Dendritic cell treated with granulocyte-macrophage colony-stimulating factor and Interleukin-4, amounts not matched to agents 40 ng/mL and 50 ng/mL, for 4 days (primary cell): ENCODE data around the gene UTS2R.

Experiments
- H3K27ac Mint-ChIP-seq: one replicate; pipeline ENCODE4 v1.8.0; 2022; ENCODE audit warnings: mild to moderate bottlenecking, mixed read lengths
- H3K27me3 Mint-ChIP-seq: one replicate; pipeline ENCODE4 v1.8.0; 2022; ENCODE audit warnings: mild to moderate bottlenecking, mixed read lengths
- H3K36me3 Mint-ChIP-seq: one replicate; pipeline ENCODE4 v1.8.0; 2022; ENCODE audit warnings: low read depth, mixed read lengths
- H3K4me1 Mint-ChIP-seq: one replicate; pipeline ENCODE4 v1.8.0; 2022; ENCODE audit warnings: low read depth, mixed read lengths
- H3K4me3 Mint-ChIP-seq: one replicate; pipeline ENCODE4 v1.8.0; 2022; ENCODE audit warnings: mild to moderate bottlenecking, moderate library complexity, mixed read lengths
- H3K9me3 Mint-ChIP-seq: one replicate; pipeline ENCODE4 v1.8.0; 2022; ENCODE audit warnings: mixed read lengths
- intact Hi-C: fragments of 100-400 bp; cut with micrococcal nuclease; formaldehyde crosslinking; loops from one replicate; pipeline ENCODE4 v1.15.0; 2022

Gene UTS2R

GRCh38 chr17:82415786-82416185 lies 44.2 kb downstream of the UTS2R start:
- H3K9me3 Mint-ChIP-seq = no peaks in the 10 kb centered on the region
- intact Hi-C loops = loop anchor here (5.0 kb wide), 1 partner anchor 37 kb away; the partner anchor contains the start of gene CYBC1

GRCh38 chr17:82416264-82416663 lies 44.7 kb downstream of the UTS2R start:
- no peaks in the 10 kb centered on the region for H3K27me3 Mint-ChIP-seq
- H3K9me3 Mint-ChIP-seq = no peaks in the 10 kb centered on the region
- H3K4me3 Mint-ChIP-seq = no peak overlapping the region
- intact Hi-C loops = loop anchor here (5.0 kb wide), 1 partner anchor 36 kb away; the partner anchor contains the start of gene CYBC1
- peaks cover 58% of the 10 kb centered on the region for H3K36me3 Mint-ChIP-seq
- peaks cover 24% of the 10 kb centered on the region for H3K4me1 Mint-ChIP-seq
- H3K27ac Mint-ChIP-seq = no peak overlapping the region

More at GRCh38 chr17:82415786-82416185, 44.2 kb downstream of the UTS2R start:
- H3K27ac Mint-ChIP-seq = no peak overlapping the region
- H3K27me3 Mint-ChIP-seq = no peaks in the 10 kb centered on the region
- H3K4me1 Mint-ChIP-seq = peaks cover 24% of the 10 kb centered on the region
- no peak overlapping the region for H3K4me3 Mint-ChIP-seq
- peaks cover 56% of the 10 kb centered on the region for H3K36me3 Mint-ChIP-seq

DNA sequence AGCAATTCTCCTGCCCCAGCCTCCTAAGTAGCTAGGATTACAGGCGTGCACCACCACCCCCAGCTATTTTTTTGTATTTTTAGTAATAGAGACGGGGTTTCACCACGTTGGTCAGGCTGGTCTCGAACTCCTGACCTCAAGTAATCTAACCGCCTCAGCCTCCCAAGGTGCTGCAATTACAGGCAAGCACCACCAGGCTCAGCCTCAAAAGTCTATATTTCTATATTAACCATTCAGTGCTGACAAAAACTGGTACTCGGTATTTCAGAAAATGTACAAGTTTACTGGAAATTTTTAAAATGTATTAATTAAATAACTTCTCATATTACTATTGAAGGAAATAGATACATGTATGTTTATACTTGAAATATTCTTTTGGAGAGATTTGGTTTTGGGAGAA lies 45.2 kb downstream of the UTS2R start:
- intact Hi-C loops = loop anchor here (5.0 kb wide), 1 partner anchor 36 kb away; the partner anchor contains the start of gene CYBC1
- no peak overlapping the region for H3K27ac Mint-ChIP-seq
- no peaks in the 10 kb centered on the region for H3K9me3 Mint-ChIP-seq
- peaks cover 59% of the 10 kb centered on the region for H3K36me3 Mint-ChIP-seq
- H3K4me3 Mint-ChIP-seq = no peak overlapping the region
- H3K27me3 Mint-ChIP-seq = no peaks in the 10 kb centered on the region
- peaks cover 24% of the 10 kb centered on the region for H3K4me1 Mint-ChIP-seq

DNA sequence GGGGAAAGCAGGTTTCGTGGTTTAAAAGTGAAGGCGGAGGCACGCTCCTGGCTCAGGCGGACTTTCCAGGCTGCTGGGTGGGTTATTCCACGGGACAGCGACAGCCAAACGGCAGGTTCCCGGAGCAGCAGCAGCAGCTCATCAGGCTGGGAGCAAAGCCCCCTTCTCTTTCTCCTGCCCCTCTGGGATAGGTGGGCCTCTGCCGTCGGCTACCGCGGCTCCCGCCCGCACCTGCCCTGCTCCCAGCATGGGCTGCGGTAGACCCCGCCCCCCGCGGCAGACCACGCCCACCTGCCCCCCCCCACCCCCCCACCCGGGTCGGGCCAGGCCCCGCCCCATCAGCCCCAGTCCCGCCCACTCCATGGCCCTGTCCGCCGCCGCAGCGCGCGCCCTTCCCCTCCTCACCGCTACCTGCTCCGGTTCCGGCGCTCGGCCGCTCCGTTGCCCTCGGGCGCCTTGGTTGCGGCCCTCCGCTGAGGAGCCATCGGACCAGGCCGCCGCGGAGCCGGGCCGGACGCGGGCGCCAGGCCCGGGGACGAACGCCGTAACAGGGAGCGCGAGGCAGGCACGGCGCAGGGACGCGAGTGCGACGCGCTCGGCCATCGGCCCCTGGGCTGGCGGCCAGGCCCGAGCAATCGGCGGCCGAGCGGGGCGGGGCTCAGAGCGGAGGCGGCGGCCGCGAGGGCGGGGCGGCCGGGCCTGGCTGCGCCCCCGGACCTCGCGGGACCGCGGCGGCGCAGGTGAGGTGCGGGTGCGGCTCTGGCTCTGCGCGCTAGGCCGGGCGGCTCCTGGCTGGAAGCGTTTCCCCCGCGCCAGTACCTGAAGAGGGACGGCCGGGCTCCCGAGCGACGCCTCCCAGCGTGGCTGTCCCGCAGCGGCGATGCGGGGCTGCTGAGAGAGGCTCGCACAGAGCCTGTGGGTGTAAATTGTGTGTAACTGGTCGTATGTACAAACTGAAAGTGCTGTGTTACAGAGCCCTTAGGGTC lies 46.7 kb downstream of the UTS2R start, which contains the start of the genes HEXD and OGFOD3:
HEXD (plus strand) TSS at position 347 of the 986 bp plus-strand sequence. CDS start 1,453 bp downstream, outside the sequence.
OGFOD3 (minus strand) TSS at position 586 of the 986 bp plus-strand sequence; CDS start at position 485, 101 bp downstream.
- peak within 1 kb of the TSS; percentile 72 for H3K27ac Mint-ChIP-seq
- intact Hi-C loops = loop anchor here (5.0 kb wide), 1 partner anchor 34 kb away; the partner anchor contains the start of gene CYBC1
- H3K9me3 Mint-ChIP-seq = peaks cover 11% of the 10 kb centered on the region
- H3K4me3 Mint-ChIP-seq = peak within 1 kb of the TSS; percentile 76
- peaks cover 24% of the 10 kb centered on the region for H3K4me1 Mint-ChIP-seq
- H3K27me3 Mint-ChIP-seq = no peaks in the 10 kb centered on the region
- H3K36me3 Mint-ChIP-seq = peaks cover 61% of the 10 kb centered on the region

- Mint-ChIP-seq H3K9me3 (peaks cover 13% of the 10 kb centered on the region), H3K4me1 (peaks cover 32% of the 10 kb centered on the region), H3K36me3 (peaks cover 61% of the 10 kb centered on the region), H3K4me3 (peak overlapping the region; percentile 76), H3K27me3 (no peaks in the 10 kb centered on the region), H3K27ac (peak overlapping the region; percentile 72)
- intact Hi-C loops = loop anchor here (5.0 kb wide), 1 partner anchor 33 kb away; the partner anchor contains the start of gene CYBC1
Observed at GRCh38 chr17:82419540-82419939, 48.0 kb downstream of the UTS2R start.

DNA sequence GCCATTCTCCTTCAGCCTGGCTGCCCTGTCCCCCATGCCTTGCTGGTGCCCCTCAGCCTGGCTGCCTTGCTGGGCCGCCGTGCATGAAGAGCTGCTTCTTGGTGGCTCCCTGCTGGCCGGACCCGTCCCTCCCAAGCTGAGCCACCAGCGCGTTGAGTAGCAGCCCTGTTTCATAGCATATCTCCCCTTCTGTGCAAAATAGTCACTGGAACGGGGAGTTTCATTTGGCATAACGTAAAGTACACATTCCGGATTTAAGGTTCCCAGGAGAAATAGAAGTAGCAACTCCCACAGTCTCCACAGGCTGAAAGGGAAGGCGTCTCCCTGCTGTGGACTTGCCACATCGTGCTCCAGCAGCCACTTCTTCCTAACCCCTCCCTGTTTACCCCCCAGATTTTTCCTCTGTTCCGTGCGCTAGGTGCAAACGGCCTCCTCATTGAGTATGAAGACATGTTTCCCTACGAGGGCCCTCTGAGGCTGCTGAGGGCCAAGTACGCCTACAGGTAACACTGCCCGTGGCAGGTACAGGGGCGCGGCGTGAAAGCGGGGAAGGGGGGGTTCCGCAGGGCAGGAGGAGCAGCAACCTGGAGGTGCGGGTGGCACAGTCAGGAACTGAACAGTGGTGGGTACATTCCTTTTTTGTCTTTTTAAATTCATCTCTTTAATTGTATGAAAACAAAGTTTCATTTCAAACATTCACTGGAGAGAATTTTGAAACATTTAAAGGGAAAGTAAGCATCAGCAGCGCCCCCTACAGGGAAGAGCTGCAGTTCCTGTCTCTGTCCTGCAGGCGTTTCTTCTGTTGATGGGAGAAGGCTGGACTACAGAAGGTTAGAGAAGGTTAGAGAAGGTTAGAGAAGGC lies 52.7 kb downstream of the UTS2R start:
- Mint-ChIP-seq H3K4me1 (peaks cover 32% of the 10 kb centered on the region), H3K27ac (peak overlapping the region; percentile 13), H3K4me3 (no peak overlapping the region), H3K9me3 (peaks cover 13% of the 10 kb centered on the region), H3K27me3 (no peaks in the 10 kb centered on the region), H3K36me3 (peaks cover 77% of the 10 kb centered on the region)
- intact Hi-C loops = no loop called here

DNA sequence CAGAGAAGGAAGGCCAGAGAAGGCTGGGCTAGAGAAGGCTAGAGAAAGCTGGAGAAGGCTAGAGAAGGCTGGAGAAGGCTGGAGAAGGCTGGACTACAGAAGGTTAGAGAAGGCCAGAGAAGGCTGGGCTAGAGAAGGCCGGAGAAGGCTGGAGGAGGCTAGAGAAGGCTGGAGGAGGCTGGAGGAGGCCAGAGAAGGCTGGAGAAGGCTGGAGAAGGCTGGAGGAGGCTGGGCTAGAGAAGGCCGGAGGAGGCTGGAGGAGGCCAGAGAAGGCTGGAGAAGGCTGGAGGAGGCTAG lies 53.2 kb downstream of the UTS2R start:
- no peaks in the 10 kb centered on the region for H3K27me3 Mint-ChIP-seq
- intact Hi-C loops = no loop called here
- peaks cover 36% of the 10 kb centered on the region for H3K4me1 Mint-ChIP-seq
- peaks cover 80% of the 10 kb centered on the region for H3K36me3 Mint-ChIP-seq
- peak overlapping the region; percentile 13 for H3K27ac Mint-ChIP-seq
- peaks cover 13% of the 10 kb centered on the region for H3K9me3 Mint-ChIP-seq
- H3K4me3 Mint-ChIP-seq = no peak overlapping the region
